Dedifferentiated amniotic fluid mesenchymal stem cell (primary cell): ENCODE results near the gene TRAPPC3.

ENCODE experiments used
- DNase-seq: peaks from one replicate; pipeline ENCODE4 v3.0.0-alpha.2; 2016; ENCODE audit errors: extremely low spot score

TRAPPC3 gene

DNA sequence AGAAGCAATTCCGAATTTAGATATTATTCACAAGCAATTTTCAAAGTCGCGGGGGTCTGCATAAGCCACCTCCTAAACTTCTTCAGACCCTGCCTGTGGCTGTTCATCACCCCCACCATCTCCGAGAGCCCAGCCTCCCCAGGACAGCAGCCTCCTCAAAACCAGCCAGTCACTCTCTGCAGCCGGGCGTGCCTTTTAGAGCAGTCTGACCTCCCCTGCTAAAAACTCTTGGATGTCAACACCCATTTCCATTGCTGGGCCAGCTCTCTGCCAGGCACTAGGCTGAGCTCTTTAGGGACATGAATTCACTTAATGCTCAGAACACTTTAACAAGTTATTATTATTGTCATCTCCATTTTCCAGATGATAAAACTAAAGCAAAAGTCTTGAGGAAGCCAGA lies 48.9 kb downstream of the TRAPPC3 start:
- no peak for DNase-seq

DNA sequence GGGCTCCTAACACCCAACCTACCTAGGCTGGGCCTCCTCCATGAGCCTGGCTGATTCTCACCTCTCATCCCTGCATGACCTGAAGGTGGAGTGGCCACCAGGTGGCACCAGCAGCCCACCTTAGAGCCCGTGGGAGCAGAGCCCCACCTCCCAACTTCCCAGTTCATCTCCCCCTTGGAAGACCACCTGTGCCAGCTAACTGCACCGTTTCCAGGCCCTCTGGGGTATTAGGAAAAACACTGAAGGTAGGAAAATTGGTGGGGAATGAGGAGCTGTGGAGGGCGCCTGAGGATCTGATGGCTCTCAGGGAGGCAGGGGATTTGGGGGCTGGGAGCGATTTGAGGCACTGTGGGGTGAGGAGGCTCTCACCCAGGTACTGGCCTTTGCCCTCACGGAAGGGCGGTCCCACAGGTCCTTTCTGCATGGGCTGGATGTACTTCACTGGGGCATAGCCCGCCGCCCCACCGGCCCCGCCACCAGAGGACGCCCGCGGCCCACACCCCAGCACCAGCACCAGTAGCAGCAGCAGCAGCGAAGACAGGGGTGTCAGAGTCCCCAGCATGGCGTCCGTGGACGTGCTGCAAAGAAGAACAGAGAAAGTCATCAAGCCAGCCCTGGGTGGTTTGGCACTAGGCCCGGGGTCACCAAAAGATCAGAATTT lies 49.5 kb downstream of the TRAPPC3 start:
- peak; percentile 52 for DNase-seq

DNA sequence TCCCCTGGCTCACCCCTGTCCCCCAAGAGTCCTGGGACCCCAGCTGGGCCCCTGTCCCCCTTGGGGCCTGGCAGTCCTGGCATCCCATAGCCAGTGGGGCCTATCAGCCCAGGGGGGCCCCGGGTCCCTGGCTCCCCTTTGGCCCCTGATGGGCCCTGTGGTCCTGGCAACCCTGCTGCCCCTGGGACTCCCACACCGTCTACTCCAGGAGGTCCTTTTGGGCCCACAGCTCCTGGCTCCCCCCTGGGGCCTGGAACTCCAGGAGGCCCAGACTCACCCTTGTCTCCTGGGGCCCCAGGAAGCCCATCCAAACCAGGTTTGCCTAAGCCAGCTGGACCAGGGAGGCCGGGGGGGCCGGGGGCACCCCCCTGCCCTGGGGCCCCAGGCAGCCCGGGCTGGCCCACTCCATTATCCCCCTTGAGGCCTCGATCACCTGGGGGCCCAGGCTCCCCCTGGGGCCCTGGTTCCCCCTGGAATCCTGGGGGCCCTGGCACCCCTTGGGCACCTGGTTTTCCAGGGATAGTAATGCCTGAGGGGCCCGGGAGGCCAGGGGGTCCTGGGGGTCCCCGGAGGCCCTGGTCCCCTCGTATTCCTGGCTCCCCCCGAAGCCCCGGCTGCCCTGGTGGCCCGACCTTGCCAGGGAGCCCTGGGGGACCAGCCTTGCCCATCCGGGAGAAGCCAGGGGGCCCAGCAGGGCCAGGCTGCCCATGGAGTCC lies 50.5 kb downstream of the TRAPPC3 start:
- DNase-seq = no peak

DNA sequence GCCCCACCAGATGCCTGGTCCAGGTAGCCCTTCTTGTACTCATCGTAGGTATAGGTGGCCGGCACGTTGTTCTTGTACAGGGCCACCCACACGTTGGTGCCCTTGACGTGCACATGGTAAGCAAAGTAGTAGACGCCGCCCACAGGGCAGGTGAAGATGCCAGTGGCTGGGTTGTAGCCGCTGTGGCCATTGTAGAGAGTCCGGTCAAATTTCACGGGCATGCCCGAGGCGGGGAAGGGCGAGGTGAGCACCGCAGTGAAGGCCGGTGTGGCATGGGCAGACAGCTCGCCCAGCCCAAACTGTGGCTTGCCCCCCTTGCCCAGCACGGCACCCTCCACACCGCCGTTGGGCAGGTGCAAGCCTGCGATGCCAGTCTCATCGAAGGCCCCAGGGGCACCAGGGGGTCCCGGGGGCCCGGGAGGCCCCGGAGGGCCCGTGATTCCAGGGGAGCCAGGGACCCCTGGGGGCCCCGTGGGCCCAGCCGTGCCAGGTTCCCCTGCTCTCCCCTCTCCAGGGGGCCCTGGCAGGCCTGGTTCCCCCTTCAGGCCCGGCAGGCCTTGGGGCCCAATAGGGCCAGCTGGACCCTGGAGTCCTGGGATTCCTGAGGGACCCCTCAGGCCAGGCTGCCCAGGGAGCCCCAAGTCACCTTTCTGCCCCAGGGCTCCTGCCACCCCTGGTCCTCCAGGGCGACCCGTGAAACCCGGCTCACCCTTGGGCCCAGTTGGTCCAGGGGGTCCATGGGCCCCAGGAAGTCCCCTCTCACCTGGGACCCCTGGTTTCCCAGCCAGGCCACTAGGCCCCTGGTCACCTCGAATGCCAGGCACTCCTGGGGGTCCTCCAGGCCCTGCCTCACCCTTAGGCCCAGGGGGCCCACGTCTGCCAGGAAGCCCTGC lies 51.3 kb downstream of the TRAPPC3 start:
- no peak for DNase-seq

DNA sequence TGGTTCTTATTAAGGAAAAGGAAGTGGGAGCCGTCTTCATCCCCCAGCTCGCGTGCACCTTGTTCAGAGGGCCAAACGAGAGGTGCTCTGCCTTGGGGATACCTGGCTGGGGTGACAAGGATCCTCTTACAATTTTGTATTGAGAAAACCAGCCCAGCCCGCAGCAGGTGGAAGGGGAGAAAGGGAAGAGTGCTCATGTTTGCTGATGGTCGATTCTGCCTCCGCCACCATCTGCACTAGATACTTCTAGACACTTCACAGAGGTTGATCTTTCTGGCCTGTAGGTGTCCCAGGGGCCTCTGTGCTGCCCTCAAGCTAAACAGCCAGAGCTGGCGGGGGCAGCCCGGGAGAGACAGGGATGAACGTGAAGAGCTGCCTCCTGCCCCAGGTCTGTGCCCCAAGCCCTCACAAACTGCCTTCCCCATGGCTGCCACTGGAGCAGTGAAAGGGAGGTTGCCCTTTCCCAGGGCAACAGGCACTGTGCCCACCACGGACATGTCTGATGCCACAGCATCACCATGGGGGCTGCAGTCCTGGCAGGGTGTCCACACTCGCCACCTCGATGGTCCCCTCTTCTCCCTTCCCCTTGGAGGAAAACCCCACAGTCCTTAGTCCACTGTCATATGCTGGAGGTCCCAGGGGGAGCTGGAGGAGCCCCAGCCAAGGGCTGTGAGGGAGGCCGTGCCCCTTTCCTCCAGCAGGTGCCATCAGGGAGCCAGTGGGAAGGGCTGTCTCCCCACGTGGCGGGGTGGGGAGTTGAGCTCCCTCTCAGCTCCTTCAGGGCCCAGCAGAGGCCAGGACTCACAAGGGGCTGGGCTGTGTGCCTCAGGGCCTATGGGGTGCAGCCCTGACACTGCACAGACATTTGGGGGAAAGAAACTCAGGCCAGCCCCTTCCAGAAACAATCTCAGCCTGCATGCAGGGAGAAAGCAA lies 52.5 kb downstream of the TRAPPC3 start:
- DNase-seq = no peak

DNA sequence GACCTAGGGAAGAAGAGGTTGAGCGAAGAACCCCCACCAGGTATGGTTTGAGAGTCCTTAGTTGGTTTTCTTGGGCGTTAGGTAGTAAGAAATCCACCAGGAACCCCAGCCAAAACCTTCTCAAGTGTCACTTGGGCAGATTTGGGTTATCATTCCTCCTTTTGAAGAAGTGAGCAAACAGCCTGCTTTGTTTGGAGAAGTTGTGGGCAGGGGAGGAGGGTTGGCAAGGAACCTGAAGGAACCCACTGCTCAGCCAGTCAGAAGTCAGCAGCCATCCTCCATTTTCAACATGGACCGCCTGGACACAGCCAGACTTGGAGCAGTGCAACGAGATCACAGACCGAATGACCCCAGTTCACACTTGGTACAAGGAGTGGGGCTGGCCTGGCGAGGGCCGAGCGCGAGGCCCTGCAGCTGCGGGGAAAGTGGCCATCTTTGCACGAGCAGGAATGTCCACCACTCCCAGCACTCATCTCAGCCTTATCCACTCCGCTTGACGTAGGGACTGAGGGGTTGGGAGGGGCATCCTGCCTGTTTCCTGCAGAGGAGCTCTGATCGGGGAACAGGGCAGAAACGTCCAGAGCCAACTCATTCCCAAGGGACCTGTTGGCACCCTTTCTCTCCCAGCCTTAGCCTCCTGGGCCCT lies 53.4 kb downstream of the TRAPPC3 start:
- no peak for DNase-seq

DNA sequence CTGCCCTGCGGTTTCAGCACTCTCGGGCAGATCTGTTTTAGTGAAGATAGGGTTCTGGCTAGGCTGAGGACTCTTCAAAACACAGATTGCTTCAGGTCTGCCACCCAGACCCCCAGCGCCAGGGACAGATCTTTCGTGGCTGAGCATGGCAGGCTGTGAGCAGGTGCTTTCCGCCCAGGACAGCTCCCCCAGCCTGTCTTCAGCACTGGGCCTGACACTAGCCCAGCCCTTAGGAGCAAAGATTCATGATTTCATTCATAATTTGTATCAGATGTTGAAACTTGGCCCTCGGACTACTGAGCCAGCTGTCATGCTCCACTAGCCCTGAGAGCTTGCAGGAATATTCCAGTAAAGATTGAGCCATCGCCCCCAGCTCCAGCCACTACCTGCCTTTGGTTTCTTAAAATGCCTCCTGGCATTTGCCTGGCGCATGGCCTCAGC lies 54.6 kb downstream of the TRAPPC3 start:
- no peak for DNase-seq

DNA sequence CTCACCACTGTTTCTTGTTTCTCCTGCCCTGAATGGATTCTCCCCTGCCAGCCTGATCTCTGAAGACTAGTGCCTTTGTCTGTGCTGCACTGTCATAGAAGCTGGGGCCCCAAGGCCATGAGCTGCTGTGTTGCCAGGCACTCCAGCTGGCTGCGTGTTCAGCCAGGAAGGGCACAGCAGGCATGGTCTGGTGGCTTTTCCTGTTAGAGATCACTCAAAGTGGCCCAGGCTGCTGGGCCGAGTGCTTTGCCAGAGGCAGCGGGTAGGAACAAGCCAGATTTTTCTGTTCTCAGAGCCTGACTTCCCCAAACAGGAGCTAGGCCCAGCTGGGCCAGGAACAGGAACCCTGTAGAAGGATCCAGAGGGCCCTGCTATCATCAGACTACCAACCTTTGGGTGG lies 55.4 kb downstream of the TRAPPC3 start:
- no peak for DNase-seq

DNA sequence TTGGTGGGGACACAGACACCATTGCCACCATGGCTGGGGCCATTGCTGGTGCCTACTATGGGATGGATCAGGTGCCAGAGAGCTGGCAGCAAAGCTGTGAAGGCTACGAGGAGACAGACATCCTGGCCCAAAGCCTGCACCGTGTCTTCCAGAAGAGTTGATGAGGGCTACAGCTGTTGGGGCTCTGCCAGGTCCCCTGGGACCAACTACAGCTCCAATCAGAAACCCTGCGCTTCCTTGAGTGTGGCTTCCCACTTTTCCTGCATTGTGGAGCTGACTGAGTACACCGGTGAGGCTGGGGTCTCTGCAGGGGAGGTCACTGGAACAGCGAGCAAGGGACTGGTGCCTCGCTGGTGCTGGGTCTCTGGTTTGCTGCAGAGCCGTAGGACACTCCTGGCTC lies 56.1 kb downstream of the TRAPPC3 start:
- no peak for DNase-seq

DNA sequence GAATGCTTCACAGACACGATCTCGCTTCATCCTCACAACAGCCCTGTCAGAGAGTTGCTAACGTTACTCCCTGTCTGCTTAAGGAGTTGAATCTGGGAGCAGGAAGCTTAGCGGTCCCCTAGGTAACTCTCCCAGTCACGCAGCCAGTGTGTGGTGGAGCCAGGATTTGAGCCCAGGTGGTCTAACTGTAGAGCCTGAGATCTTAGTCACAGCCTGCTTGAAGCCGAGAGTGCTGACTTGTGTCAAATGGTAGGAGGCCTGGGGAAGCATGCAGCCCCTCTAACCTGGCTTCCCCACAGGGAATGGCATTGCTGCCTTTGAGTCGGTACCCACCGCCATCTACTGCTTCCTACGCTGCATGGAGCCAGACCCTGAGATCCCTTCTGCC lies 56.5 kb downstream of the TRAPPC3 start:
- DNase-seq = no peak

DNA sequence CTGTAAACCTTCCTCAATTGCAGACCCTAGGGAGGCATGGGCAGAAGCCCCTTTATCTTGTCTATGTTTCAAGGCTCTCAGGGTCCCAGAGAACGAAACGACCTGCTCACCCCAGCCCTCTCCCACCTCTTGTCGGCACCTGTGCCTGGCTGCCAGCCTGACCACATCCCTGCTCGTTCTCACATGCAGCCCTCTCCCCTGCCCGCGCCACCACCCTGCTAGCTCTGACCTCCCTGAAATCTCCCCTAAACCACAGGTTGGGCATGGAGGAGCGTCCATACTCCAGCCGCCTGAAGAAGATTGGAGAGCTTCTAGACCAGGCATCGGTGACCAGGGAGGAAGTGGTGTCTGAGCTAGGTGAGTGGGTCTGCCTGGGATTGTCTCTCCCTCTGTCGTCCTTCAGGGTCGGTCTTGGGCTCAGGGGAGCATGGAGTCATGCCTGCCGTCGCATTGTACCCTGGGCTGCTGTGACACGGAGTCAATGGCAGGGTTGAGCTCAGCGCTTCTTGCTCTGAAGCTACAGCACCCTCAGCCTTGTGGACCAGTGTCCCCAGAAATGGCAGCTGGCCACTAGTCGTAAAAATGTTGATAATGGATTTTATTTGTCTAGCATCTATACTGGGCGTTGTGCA lies 57.0 kb downstream of the TRAPPC3 start:
- no peak for DNase-seq

DNA sequence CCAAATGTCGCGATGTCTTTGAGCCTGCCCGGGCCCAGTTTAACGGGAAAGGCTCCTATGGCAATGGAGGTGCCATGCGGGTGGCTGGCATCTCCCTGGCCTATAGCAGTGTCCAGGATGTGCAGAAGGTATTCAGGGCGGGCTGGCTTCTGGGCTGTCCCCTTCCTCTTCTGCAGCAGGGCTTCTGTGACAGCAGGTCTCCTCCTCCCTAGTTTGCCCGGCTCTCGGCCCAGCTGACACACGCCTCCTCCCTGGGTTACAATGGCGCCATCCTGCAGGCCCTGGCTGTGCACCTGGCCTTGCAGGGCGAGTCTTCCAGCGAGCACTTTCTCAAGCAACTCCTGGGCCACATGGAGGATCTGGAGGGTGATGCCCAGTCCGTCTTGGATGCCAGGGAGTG lies 57.6 kb downstream of the TRAPPC3 start:
- no peak for DNase-seq

DNA sequence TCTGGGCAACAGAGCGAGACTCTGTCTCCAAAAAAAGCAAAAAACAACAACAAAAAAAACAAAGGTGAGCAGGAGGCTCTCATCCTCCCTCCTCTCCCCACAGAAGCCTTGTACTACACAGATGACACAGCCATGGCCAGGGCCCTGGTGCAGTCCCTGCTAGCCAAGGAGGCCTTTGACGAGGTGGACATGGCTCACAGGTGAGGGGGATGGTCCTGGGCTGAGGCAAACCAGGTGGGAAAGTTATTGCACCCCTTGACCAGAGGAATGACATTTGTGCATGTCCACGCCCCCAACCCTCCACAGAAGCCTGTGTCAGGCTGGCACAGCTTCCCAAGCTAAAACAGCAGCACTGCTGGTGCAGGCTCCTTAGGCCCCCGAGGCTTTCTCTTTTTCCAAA lies 58.1 kb downstream of the TRAPPC3 start:
- DNase-seq = no peak

DNA sequence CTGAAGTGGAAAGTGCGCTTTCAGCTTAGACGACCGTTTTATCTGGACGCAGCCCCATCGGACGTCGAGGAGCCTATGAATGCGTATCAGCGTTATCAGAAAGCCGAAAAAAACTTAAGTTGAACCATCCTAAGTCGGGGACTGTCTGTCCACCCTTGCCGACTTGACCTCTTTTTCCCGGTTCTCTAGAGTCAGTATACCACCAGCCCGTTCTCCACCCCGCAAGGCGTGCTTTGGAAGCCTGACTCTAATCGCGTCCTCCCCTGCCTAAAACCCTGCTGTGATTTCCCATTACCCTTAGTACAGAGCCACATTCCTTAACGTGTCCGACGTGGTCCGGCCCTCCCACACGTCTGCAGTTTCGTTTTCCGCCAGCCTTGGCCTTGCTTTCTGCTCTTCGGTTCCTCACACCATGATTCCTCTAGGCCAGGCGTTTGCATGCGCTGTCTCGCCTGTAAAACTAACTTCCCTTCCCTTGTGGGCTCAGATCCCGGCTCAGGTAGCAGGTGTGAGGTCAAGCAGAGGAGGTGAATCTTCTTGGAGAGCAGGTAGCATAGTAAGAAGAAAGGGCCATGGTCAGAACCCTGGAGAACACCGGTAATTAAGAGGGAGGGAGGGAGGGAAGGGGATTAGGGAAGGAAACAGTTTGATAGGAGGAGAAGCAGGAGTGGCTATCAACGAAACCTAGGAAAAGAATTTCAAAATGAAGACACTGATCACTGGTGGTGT lies 59.7 kb downstream of the TRAPPC3 start:
- DNase-seq = peak; percentile 29

DNA sequence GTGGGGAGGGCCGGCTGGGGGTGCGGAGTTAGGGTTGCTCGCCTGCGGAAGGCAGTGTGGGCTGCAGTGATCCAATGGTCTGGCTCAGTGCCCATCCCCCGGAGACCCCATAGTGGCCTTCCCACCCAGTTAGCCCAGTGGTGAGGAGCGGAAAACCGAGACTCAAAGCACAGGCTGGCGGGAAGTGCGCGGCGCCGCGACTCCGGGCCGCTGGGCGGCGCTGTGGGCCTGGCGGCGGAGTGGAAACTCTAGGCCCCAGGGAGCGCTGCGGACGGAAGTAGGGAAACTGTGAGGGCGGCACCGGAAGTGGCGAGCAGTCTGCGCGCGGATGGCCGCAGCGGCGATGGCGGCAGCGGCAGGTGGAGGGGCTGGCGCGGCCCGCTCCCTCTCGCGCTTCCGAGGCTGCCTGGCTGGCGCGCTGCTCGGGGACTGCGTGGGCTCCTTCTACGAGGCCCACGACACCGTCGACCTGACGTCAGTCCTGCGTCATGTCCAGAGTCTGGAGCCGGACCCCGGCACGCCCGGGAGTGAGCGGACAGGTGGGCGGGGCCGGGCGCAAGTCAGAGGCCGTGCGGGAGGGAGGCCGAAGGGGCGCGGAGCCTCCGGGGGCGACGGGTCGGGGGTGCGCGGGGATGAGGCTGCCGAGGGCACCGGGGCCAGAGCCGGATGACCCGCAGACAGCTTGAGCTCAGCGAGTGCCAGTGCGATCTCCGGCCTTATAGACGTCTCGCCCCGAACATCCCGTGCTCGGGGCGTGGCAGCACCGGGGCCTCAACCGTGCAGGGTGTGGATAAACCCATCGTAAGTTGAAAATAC lies 60.5 kb downstream of the TRAPPC3 start, which contains the start of gene ADPRS:
Gene ADPRS (plus strand): TSS at position 316 of the 816 bp plus-strand sequence. CDS start 13 bp downstream, at position 329.
- DNase-seq = peak; percentile 87

DNA sequence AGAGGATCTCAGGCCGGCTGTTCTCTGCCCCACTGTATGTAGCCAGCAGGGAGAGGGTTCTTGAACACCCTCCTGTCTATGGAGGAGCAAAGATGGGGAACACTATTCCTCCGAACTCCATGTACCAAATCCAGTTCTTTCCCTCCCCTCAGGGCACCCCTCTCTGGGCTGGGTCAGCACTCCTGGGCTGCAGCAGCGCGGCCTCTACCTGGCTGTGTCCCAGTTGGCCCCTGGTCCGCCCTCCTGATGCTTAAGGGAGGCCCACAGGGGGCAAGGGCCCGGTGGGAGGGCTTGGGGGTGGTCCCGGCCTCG lies 61.1 kb downstream of the TRAPPC3 start:
- DNase-seq = no peak

DNA sequence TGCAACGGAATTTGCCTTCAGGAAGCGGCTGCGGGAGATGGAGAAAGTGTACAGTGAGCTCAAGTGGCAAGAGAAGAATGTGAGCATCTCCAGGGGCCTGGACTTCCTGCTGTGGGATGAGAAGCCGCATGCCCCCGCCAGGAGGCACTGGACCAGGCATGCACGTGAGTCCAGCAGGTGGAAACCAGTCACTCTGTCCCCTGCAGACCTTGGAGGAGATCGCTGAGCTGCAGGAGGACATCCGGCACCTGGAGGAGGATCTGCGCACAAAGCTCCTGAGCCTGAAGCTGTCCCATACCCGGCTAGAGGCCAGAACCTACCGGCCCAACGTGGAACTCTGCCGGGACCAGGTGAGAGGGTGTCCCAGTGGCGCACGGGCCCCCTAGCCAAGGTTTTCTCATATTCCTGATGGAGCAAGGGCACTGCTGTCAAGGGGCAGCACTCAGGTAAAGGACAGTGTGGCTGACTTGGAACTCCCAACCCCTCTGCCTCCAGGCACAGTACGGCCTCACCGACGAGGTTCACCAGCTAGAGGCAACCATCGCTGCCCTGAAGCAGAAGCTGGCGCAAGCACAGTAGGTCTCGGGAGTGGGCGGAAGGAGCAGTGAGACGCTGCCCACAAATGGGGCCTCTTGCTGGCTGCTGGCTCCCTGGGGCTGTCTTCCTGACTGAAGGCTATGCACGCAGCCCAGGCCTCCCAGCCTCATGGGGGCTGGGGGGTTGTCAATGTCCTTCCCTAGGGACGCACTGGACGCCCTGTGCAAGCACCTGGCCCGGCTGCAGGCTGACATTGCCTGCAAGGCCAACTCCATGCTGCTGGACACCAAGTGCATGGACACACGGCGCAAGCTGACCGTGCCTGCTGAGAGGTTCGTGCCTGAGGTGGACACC lies 61.8 kb downstream of the TRAPPC3 start:
- DNase-seq = no peak
